BE2C (cell line): ENCODE measurements around the gene KANSL1.

Source experiments
- DNase-seq: peaks from one replicate; pipeline ENCODE4 v3.0.0-alpha.2; 2020
- H3K27me3 ChIP-seq: fragments of 250-450 bp; sonication (Bioruptor Pico); 2 replicates; pipeline ENCODE4 v1.5.1; 2020; ENCODE audit warnings: mild to moderate bottlenecking
- H3K36me3 ChIP-seq: fragments of 250-450 bp; sonication (Bioruptor Pico); 2 replicates; pipeline ENCODE4 v1.5.1; 2020; ENCODE audit warnings: mild to moderate bottlenecking
- H3K4me1 ChIP-seq: fragments of 250-450 bp; sonication (Bioruptor Pico); 2 replicates; pipeline ENCODE4 v1.5.1; 2020
- H3K4me3 ChIP-seq: 2 replicates; pipeline ENCODE4 v1.5.1; 2011; ENCODE audit warnings: low read depth, low read length
- H3K9me3 ChIP-seq: fragments of 250-450 bp; sonication (Bioruptor Pico); 2 replicates; pipeline ENCODE4 v1.5.1; 2020
- CTCF ChIP-seq: IDR thresholded peaks from 2 replicates; pipeline ENCODE4 v1.5.1; 2012; ENCODE audit warnings: mild to moderate bottlenecking, low read depth, low read length

Gene KANSL1

GRCh38 chr17:46013502-46014165 is 179.6 kb downstream of the KANSL1 start:
- no peaks in the 10 kb centered on the region; the same call in 1 of the 2 replicates for H3K36me3 ChIP-seq
- H3K9me3 ChIP-seq: no peaks in the 10 kb centered on the region
- no peak for TF ChIP-seq CTCF

GRCh38 chr17:46013127-46013501 is 180.1 kb downstream of the KANSL1 start:
- H3K27me3 ChIP-seq: no peaks in the 10 kb centered on the region
- H3K4me1 ChIP-seq: peaks cover 4% of the 10 kb centered on the region
- H3K36me3 ChIP-seq: no peaks in the 10 kb centered on the region
- TF ChIP-seq CTCF: no peak
- H3K4me3 ChIP-seq: no peak overlapping the region
- H3K9me3 ChIP-seq: no peaks in the 10 kb centered on the region
- DNase-seq: no peak

More at GRCh38 chr17:46013502-46014165, 179.6 kb downstream of the KANSL1 start:
- H3K4me1 ChIP-seq: peaks cover 4% of the 10 kb centered on the region
- no peak overlapping the region for H3K4me3 ChIP-seq
- no peaks in the 10 kb centered on the region for H3K27me3 ChIP-seq
- peak; percentile 47 for DNase-seq

GRCh38 chr17:46012506-46013079 is 180.6 kb downstream of the KANSL1 start:
- Histone ChIP-seq H3K4me3 (no peak overlapping the region), H3K4me1 (peaks cover 4% of the 10 kb centered on the region), H3K27me3 (no peaks in the 10 kb centered on the region), H3K36me3 (no peaks in the 10 kb centered on the region), H3K9me3 (no peaks in the 10 kb centered on the region)
- no peak for TF ChIP-seq CTCF
- DNase-seq: no peak

DNA sequence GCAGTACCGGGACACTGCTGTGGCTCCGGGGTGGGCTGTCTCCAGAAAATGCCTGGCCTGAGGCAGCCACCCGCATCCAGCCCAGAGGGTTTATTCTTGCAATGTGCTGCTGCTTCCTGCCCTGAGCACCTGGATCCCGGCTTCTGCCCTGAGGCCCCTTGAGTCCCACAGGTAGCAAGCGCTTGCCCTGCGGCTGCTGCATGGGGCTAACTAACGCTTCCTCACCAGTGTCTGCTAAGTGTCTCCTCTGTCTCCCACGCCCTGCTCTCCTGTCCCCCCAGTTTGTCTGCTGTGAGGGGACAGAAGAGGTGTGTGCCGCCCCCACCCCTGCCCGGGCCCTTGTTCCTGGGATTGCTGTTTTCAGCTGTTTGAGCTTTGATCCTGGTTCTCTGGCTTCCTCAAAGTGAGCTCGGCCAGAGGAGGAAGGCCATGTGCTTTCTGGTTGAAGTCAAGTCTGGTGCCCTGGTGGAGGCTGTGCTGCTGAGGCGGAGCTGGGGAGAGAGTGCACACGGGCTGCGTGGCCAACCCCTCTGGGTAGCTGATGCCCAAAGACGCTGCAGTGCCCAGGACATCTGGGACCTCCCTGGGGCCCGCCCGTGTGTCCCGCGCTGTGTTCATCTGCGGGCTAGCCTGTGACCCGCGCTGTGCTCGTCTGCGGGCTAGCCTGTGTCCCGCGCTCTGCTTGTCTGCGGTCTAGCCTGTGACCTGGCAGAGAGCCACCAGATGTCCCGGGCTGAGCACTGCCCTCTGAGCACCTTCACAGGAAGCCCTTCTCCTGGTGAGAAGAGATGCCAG is 181.3 kb downstream of the KANSL1 start:
- H3K4me3 ChIP-seq: no peak overlapping the region

GRCh38 chr17:46010597-46011186 is 182.5 kb downstream of the KANSL1 start:
- DNase-seq: no peak
- Histone ChIP-seq H3K9me3 (no peaks in the 10 kb centered on the region), H3K36me3 (no peaks in the 10 kb centered on the region), H3K27me3 (no peaks in the 10 kb centered on the region), H3K4me1 (peaks cover 4% of the 10 kb centered on the region), H3K4me3 (no peak overlapping the region)
- 0 out of 2 replicates have a peak, but pooled peaks have one; percentile 5 for TF ChIP-seq CTCF

More for the DNA sequence above, 181.3 kb downstream of the KANSL1 start:
- Histone ChIP-seq H3K27me3 (no peaks in the 10 kb centered on the region), H3K36me3 (no peaks in the 10 kb centered on the region), H3K9me3 (no peaks in the 10 kb centered on the region), H3K4me1 (peaks cover 4% of the 10 kb centered on the region)
- TF ChIP-seq CTCF: no peak
- DNase-seq: no peak
